Gastrocnemius medialis (tissue), 4 donors: ENCODE results near the gene DNMT1.

Experiments used
- POLR2A ChIP-seq, 2 donors: fragments of 450-650 bp; IDR thresholded peaks; one replicate each; pipeline ENCODE4 v1.6.1; 2017; ENCODE audit warnings: antibody characterized with exemption in 2 of 2, mild to moderate bottlenecking in 2 of 2, moderate library complexity in 2 of 2
- TF ChIP-seq, protein P1 (sequence below), 5 experiments: fragments of 450-650 bp in 3 of 5; fragments of 200-600 bp in 2 of 5; sonication (generic) in 2 of 5; IDR thresholded peaks in 4 of 5; conservative IDR thresholded peaks in 1 of 5; 1 replicate in 4 of 5; 2 replicates in 1 of 5; pipeline ENCODE4 v1.5.1; 2016 to 2019; ENCODE audit warnings: antibody characterized with exemption in 5 of 5, mild to moderate bottlenecking in 3 of 5, moderate library complexity in 3 of 5

DNA sequence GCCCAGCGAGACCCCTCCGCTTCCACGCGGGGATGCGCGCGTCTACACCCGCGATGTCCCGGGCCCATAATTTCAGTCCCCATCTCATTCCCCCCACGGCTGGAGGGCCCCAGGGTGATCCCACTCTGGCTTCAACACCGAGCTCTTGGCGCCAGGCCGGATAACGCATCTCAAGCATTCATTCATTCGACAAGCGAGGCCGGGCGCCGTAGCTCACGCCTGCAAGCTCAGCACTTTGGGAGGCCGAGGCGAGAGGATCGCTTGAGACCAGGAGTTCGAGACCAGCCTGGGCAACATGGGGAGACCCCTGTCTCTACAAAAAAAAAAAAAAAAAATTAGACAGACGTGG lies 98.2 kb downstream of the DNMT1 start:
- TF ChIP-seq, protein P1, sequence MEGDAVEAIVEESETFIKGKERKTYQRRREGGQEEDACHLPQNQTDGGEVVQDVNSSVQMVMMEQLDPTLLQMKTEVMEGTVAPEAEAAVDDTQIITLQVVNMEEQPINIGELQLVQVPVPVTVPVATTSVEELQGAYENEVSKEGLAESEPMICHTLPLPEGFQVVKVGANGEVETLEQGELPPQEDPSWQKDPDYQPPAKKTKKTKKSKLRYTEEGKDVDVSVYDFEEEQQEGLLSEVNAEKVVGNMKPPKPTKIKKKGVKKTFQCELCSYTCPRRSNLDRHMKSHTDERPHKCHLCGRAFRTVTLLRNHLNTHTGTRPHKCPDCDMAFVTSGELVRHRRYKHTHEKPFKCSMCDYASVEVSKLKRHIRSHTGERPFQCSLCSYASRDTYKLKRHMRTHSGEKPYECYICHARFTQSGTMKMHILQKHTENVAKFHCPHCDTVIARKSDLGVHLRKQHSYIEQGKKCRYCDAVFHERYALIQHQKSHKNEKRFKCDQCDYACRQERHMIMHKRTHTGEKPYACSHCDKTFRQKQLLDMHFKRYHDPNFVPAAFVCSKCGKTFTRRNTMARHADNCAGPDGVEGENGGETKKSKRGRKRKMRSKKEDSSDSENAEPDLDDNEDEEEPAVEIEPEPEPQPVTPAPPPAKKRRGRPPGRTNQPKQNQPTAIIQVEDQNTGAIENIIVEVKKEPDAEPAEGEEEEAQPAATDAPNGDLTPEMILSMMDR (IDR thresholded peaks at IDR 0.05 in 4 of 5, conservative IDR thresholded peaks at IDR 0.05 in 1 of 5), result no peak
- TF ChIP-seq POLR2A (IDR thresholded peaks at IDR 0.05), result no peak
